OCI-LY3 (cell line): ENCODE measurements around the gene MYL7.

ENCODE experiments used
- H2AFZ ChIP-seq: fragments of 200-600, 300-600 bp; shearing (Covaris generic); 2 replicates; pipeline ENCODE4 v1.6.0; 2014; ENCODE audit warnings: antibody characterized with exemption, low read depth, low read length
- H3K27ac ChIP-seq: fragments of 200-600, 300-600 bp; sonication (generic); 2 replicates; pipeline ENCODE4 v1.5.1; 2014; ENCODE audit warnings: mild to moderate bottlenecking, low read length, moderate library complexity, mixed read lengths
- H3K27me3 ChIP-seq: fragments of 200-600, 300-600 bp; sonication (generic); 2 replicates; pipeline ENCODE4 v1.6.1; 2014; ENCODE audit warnings: low read depth, low read length, mixed read lengths
- H3K36me3 ChIP-seq: fragments of 200-600, 300-600 bp; sonication (generic); replicated peaks from 2 replicates; pipeline ENCODE3; 2014; ENCODE audit warnings: low read depth, low read length, mixed read lengths
- H3K4me1 ChIP-seq: fragments of 300-600, 200-600 bp; sonication (generic); 2 replicates; pipeline ENCODE4 v1.6.1; 2014; ENCODE audit warnings: low read length, mixed read lengths
- H3K4me2 ChIP-seq: fragments of 200-600, 300-600 bp; sonication (generic); 2 replicates; pipeline ENCODE4 v1.6.1; 2014; ENCODE audit warnings: low read length, mixed read lengths
- H3K4me3 ChIP-seq: fragments of 300-600, 200-600 bp; sonication (generic); 2 replicates; pipeline ENCODE4 v1.5.1; 2014; ENCODE audit warnings: antibody characterized with exemption, mild to moderate bottlenecking, low read length, moderate library complexity
- H3K79me2 ChIP-seq: fragments of 300-600, 200-600 bp; shearing (Covaris generic); 2 replicates; pipeline ENCODE4 v1.6.1; 2014; ENCODE audit warnings: mild to moderate bottlenecking, low read length, mixed read lengths
- H3K9ac ChIP-seq: fragments of 300-600, 200-600 bp; shearing (Covaris generic); 2 replicates; pipeline ENCODE4 v1.6.0; 2014; ENCODE audit warnings: mild to moderate bottlenecking, low read length, moderate library complexity
- H3K9me3 ChIP-seq: fragments of 200-600, 300-600 bp; shearing (Covaris generic); 2 replicates; pipeline ENCODE4 v1.6.1; 2014; ENCODE audit warnings: low read length, mixed read lengths; ENCODE audit not compliant: insufficient read depth
- H4K20me1 ChIP-seq: fragments of 200-600, 300-600 bp; sonication (generic); 2 replicates; pipeline ENCODE4 v1.6.1; 2016; ENCODE audit warnings: low read length, mixed read lengths; ENCODE audit not compliant: insufficient read depth
- CTCF ChIP-seq: fragments of 200-600, 300-600 bp; sonication (generic); IDR thresholded peaks from 2 replicates; pipeline ENCODE4 v1.5.1; 2014; ENCODE audit warnings: antibody characterized with exemption, low read length, low read depth
- EZH2phosphoT487 ChIP-seq: fragments of 200-600 bp; shearing (Covaris generic); IDR thresholded peaks from 2 replicates; pipeline ENCODE4 v1.6.1; 2018; ENCODE audit warnings: antibody characterized with exemption, mixed run types, low read depth

MYL7 gene

DNA sequence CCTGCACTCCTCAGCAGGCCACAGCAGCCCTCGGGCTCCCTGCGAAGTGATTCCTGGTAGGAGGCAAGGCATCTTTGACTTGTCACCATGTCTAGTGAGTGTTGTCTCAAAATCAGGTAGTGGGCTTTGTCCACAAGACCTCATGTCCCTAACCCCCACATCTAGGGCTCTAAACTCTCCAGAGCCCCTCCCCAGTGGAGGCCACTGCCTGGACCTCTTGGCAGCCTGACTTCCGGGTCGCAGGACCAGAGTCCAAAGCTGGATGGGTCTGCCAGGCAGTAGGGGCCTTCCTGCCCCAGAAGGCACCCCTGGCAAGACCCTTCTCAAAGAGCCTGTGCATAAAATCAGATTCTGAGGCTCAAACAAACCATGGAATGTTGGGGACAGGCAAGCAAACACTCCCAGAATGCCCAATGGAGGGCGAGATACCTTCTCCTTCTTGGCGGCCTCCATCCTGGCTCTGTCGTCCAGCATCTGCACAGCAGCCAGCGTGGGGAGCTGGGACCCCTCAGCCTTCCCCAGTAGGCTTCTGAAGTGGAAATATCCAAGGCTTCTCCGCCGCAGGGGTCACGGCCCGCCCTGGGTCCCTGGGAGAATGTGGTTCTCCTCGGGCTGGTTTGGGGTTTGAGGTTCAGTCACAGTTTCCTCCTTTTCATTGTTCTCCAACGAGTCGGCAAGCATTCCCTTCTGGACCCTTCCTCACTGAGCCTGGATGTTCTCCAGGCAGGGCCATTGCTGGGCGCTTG, 47.5 kb upstream of the MYL7 start:
- Histone ChIP-seq H4K20me1 (no peaks in the 10 kb centered on the region), H3K36me3 (no peaks in the 10 kb centered on the region), H3K4me3 (no peak overlapping the region), H3K4me2 (no peak overlapping the region), H2AFZ (no peak overlapping the region), H3K79me2 (no peaks in the 10 kb centered on the region), H3K27me3 (no peaks in the 10 kb centered on the region; the same call in 1 of the 2 replicates), H3K9me3 (no peaks in the 10 kb centered on the region), H3K4me1 (peaks cover 7% of the 10 kb centered on the region), H3K9ac (no peak overlapping the region), H3K27ac (no peak overlapping the region)
- TF ChIP-seq CTCF (no peak), EZH2phosphoT487 (no peak)

- Histone ChIP-seq H2AFZ (no peak overlapping the region), H3K27me3 (peaks cover 5% of the 10 kb centered on the region; the same call in 1 of the 2 replicates), H3K4me3 (no peak overlapping the region), H3K27ac (no peak overlapping the region), H3K36me3 (no peaks in the 10 kb centered on the region), H3K4me2 (no peak overlapping the region), H3K9me3 (no peaks in the 10 kb centered on the region), H3K79me2 (no peaks in the 10 kb centered on the region), H4K20me1 (no peaks in the 10 kb centered on the region), H3K4me1 (peaks cover 7% of the 10 kb centered on the region), H3K9ac (no peak overlapping the region)
- TF ChIP-seq EZH2phosphoT487 (no peak), CTCF (no peak)
These were observed 46.7 kb upstream of the MYL7 start for GRCh38 chr7:44187636-44188416.

DNA sequence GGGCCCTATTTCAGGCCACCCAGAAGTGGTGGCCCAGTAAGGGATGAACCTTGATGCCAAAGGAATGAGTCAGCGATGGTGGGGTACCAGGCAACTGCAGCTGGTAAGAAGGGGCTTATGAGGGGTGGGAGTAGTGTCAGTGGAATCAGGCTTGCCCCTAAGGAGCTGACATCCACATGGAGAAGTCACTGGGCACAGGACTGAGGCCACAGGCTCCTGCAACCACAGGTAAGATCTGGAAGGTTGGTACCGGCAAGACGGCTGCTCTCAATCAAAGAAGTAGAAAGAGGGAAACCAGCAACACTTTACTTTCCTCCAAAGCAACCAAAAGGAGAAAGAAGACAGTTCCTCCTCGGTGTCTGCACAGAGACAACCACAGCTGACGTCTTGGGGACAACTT, 45.6 kb upstream of the MYL7 start:
- Histone ChIP-seq H3K4me3 (no peak overlapping the region), H3K4me1 (peaks cover 7% of the 10 kb centered on the region), H3K79me2 (no peaks in the 10 kb centered on the region), H3K27me3 (peaks cover 15% of the 10 kb centered on the region; the same call in 1 of the 2 replicates), H3K36me3 (no peaks in the 10 kb centered on the region), H2AFZ (no peak overlapping the region), H3K27ac (no peak overlapping the region), H3K9me3 (no peaks in the 10 kb centered on the region), H3K4me2 (no peak overlapping the region), H3K9ac (no peak overlapping the region), H4K20me1 (no peaks in the 10 kb centered on the region)
- no peak for TF ChIP-seq EZH2phosphoT487
- TF ChIP-seq CTCF, result no peak

DNA sequence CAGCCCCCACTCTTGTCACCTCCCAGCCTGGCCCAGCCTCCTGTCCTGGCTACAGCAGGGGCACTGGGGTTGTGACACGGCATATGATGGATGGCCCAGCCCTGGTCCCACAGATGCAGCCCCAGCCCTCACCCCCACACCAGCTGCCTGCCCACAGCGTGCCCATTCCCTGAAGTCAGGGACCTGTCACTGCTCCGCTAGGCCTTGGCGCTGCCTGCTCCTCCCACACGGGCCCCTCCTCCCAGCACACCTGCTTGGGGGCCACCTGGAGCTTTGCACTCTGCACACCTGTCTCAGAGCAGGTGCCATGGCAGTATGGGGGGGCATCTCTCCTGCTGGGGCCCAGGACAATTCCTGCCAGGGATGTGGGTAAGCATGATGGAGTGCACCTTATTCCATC, 44.6 kb upstream of the MYL7 start:
- Histone ChIP-seq H3K9me3 (no peaks in the 10 kb centered on the region), H3K36me3 (no peaks in the 10 kb centered on the region), H3K79me2 (no peaks in the 10 kb centered on the region), H3K4me2 (no peak overlapping the region), H3K4me3 (no peak overlapping the region), H3K27me3 (peaks cover 16% of the 10 kb centered on the region; the same call in 1 of the 2 replicates), H2AFZ (no peak overlapping the region), H3K27ac (no peak overlapping the region), H3K9ac (no peak overlapping the region), H4K20me1 (no peaks in the 10 kb centered on the region), H3K4me1 (peaks cover 7% of the 10 kb centered on the region)
- TF ChIP-seq EZH2phosphoT487, result no peak
- TF ChIP-seq CTCF, result no peak
